GM18909 (cell line): Measurements from ENCODE around the gene PTPRJ.
A peak's percentile ranks its signal among the peaks of the same experiment; 100 is the strongest.

ENCODE experiments used
- ATAC-seq: cut with Tn5 transposase; IDR thresholded peaks from one replicate; pipeline ENCODE4 v1.9.1; 2021; ENCODE audit warnings: mild to moderate bottlenecking; ENCODE audit not compliant: unreplicated experiment, poor library complexity

PTPRJ gene

DNA sequence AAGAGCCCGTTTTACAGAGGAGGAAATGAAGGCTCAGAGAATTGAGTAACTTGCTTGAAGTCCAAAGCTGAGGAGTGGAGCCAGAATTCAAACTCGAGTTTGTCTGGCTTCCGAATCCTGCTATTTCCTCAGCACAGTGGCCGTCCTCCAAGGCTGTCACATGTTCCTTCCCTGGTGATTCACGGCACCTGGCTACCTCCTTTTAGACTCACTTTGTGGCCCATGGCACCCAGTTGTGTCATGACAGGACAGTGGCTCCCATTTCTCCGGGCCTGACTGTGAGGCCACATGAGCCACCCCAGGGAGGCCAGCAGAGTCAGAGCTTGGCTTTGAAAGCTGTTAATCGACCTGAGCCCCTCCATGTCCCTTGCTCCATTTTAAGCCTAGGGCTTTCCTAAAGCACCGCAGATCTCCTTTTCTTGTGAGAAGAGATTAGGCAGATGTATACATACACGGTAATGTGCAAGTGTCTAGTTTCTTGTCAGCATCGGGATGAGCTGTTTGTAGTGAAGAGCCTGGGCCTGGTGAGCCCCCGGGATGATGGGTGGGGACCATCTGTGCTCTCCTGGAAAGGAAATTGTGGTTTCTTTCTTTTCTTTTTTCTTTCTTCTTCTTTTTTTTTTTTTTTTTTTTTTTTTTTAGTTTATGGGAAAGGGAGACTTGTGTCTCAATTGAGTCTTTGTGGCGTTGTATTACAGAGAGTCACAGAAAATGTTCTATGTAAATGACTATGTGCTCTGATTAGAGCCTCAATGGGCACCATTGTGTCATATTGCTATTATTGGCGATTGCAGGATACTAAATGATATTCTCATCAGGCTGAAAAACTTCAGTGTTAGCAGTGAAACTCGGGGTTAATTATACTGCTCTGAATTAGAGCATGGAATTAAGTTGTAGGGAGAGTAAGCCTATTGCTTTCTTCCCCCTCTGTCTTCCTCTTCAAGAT lies 54.8 kb downstream of the PTPRJ start:
- ATAC-seq = no peak

DNA sequence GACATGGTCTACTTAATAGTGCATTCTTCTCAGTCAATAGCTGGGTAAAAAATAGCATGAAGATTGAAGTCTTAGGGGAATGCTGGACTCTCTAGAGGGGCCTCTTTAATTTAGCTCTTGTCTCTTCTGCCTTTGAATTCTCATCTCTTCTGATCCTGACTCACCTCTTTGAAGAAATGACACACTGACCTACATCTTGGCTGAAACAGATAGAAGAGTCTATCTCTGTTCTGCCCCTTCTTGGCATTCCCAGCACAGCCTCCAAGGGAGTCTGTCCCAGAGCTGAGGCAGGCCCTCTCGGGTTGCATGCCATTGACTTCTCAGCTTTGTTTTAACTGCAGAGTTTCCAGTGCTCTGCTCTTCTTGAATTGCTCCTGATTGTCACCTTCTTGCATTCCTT lies 55.7 kb downstream of the PTPRJ start:
- ATAC-seq = no peak

DNA sequence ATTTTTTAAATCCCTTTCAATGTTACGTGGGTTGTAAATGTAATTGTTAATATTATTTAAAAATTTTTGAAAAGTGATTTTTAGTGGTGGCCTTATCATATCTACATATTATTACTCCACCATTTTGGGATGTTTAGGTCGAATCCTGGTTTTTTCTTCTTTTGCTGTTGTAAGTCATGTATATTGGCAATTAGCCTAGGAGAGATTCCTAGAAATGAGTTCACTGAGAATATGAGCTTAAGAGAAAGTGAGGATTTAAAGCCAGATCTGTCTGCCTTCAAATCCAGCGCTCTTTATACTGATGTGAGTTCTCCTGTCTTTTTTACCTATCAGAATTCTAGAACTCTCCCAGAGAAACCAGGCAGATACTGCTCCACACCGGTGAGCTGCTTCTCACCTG lies 56.1 kb downstream of the PTPRJ start:
- no peak for ATAC-seq

DNA sequence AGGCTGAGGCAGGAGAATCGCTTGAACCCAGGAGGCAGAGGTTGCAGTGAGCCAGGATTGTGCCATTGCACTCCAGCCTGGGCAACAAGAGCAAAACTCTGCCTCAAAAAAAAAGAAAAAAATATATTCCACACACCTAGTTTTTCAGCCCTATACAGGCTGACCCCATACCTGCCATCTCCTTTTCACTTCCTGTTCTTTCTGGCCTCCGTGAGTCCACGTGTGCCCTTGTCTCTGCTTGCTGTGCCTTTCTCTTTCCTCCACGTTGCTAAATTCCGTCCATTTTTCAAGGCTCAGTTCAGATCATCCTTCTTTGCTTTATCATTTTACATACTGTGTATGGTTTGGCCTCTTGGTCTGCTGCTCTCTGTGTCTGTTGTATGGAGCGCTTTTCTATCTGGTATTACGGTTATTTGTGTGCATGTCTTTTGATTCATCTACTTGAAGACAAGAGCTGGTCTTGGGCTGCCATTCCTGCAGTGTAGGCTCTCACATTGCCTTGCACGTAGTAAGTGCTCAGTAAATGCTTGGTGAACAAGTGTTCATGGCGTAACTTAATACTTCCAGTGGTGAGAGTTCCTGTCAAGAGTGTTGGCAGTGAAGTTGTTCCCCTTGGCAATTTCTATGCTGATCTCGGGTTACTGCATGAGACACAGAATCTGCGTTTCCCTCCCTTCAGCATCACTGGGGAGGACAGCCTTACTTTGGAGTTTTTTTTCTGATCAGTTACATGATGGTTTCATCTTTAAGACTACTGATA lies 57.5 kb downstream of the PTPRJ start:
- no peak for ATAC-seq

DNA sequence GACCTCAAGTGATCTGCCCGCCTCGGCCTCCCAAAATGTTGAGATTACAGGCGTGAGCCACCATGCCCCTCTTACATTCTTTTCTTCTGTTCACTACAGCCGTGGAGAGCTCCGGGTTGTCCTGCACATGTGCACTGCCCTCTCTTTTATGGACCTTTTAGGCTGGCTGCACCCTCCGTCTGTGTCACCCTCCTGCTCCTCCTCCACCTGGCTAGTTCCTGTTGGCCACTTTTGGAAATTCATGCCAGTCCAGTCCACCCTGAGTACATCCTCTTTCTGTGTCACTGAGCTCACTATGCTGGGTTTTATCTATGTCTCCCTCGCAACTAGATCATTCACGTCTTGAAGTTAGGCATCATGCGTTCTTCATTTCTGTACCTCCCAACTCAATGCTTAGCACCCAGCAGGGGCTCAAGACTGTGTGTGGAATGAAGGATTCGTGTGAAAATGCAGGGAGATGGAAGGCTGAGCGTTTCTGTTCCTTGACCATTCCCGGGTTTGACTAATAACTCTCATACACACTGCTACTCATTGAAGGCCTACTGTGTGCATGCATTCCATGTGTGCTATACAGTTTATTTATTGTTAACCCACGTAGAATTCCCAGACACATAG lies 60.6 kb downstream of the PTPRJ start:
- ATAC-seq = no peak

DNA sequence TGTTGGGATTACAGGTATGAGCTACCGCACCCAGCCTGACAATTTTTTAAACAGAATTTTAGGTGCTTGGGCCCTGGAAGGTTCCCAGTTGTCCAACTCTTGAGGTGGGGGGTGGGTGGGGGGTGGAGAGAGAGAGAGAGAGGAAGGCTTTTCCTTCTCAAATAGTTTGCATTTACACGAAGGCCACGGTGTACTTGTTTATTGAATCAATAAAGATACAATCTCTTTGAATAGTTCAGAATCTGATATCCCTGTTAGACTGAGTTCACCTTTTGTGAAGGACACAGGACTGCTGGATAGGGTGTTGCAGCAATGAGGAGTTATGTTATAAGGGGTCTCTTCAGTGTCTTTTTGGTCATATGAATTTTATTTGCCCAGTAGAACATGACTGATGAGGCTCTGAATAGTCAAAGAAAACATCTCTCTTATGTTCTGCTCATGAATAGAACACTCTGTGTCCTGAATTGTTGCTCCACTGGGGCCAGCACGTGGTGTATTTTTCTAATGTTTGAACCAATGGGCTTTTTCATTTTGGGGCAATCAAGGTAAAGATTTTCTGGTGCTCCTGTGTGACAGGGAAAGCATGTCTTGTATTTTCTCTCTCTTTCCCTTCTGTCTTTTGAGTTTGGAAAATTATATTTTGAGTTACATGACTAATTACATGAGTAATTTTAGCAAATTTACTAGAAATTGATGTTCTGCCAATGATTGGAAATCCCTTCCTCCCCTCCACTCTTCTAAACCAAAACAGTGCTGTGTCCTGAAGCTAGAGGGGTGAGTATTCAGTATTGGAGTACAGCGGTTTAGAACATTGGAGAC lies 61.7 kb downstream of the PTPRJ start:
- ATAC-seq = no peak

- ATAC-seq = peak; percentile 51
Measured at GRCh38 chr11:48043111-48043990, 63.0 kb downstream of the PTPRJ start.

GRCh38 chr11:48043991-48044512 lies 63.7 kb downstream of the PTPRJ start:
- ATAC-seq = peak; percentile 10

- peak; percentile 6 for ATAC-seq
Measured at GRCh38 chr11:48044577-48044976, 64.2 kb downstream of the PTPRJ start.

DNA sequence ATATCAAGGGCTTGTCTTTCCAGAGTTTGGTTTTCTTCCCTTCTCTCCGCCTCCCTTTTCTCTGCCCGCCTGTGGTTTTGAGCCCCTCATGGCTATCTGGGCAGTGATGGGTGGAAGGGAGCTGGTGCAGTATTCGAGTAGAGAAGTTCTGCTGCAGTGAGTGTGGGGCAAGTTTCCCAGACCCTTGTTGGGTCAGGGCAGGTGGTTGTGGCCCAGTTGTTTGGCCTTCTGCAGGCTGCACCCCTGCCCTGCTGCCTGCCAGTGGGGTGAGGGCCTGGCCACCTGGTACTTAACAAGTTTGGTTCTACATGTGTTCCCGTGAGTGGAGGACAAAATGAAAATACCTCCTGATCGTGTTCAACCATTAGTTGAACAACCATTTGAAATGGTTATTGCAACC lies 65.2 kb downstream of the PTPRJ start:
- no peak for ATAC-seq

DNA sequence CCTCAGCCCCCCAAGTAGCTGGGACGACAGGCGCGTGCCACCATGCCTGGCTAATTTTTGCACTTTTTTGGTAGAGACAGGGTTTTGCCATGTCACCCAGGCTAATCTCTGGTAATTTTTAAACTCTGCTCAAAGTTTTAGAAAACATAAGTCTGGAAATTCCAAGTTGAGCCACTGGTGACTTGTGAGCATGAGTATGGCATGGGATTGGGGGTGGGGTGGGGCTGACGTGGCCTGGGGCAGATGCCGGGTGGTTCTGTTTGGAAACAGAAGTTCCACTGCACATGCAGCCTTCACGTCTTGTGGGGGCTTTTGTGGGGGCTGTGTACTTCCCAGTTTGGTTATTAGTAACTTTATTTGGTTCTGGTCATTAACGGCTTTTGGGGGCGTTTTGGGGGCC lies 67.3 kb downstream of the PTPRJ start:
- ATAC-seq = no peak

DNA sequence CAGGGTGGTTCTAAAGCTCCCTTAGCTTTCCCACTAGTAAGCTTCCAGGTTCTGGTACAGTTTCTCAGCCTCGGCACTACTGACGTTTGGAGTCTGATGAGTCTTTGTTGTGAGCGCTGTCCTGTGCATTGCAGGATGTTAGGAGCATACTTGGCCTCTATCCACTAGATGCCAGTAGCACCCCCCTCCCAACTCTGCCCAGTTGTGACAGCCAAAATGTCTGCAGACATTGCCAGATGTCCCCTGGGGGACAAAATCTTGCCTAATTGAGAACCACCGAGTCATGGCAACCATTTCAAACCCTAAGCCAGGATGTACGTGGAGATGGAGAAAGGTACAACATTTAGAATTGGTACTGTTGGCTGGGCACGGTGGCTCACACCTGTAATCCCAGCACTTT lies 68.7 kb downstream of the PTPRJ start:
- ATAC-seq = no peak

DNA sequence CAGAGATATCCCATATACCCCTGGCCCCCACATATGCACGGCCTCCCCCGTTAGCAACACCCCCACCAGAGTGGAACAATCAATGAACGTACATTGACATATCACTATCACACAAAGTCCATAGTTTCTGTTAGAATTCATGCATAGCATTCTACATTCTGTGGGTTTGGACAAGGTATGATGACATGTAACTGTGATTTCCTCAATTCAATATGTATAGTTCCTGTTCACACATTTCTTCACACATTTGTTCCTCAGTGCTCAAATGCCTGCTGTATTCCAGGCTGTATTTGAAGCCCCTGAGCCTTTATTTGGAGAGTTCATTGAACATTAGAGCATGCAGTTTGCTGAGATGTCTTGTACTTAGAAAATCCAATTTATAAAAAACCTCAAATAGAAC lies 69.9 kb downstream of the PTPRJ start:
- ATAC-seq = no peak

DNA sequence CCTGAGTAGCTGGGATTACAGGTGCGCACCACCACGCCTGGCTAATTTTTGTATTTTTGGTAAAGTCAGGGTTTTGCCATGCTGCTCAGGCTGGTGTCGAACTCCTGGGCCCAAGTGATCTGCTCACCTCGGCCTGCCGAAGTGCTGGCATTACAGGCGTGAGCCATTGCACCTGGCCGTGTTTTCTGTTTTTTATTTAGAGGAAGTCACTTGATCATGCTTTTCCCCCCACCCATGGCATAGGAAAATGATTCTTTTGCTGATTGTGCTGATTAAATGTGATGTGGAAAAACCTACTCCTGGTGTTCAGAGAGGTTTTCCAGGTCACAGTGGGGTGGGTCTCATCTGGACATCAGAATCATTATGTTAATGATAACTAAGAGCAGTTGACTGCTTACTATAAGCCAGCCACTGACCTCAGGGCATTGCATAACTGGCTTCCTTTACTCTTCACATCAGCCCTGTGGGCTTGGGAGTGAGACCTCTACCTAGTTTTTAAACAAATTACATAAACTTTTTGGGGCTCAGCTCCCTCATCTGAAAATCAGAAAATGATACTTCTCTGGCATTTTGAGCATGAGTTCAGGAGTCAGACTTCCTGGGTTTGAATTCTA lies 71.0 kb downstream of the PTPRJ start:
- no peak for ATAC-seq

DNA sequence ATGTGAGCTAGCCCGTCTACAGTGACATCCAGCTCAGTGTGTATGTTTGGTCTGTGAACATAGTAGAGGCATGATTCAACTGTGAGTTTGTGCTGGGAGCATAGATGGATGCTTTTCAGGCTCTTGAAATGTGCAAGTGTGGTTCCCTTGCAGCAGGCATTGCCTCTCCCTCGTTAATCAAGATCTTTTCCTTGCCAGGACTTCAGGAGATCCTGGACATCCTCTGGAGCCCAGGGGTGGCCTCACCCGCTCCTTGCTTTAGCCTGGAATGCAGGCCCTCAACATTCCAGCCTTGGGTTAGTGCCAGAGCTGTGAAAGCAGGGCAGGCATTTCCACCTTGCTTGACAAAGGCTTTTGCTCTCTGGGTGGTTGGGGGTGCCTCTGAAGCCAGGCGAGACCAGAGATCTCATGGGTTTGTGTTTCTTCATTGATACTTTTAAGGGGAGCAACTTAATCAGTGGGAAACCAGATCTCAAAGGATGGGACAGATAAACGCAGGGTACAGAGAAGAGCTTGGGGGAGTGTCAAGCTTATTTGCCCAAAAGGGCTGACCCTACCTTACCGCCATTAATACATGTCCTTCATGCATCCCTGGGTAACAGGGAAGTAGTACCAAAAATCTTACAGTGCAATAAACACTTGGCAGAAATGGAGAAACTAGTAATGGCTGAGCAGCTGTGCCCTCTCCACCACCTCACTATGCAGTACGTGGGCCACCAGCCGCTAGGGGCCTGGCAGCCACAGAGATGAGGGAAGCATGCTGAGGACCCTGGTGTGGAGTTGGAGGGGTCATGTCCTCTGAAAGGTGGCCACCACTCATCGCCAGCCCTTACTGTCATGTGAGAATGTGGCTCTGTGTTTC lies 72.1 kb downstream of the PTPRJ start:
- no peak for ATAC-seq

DNA sequence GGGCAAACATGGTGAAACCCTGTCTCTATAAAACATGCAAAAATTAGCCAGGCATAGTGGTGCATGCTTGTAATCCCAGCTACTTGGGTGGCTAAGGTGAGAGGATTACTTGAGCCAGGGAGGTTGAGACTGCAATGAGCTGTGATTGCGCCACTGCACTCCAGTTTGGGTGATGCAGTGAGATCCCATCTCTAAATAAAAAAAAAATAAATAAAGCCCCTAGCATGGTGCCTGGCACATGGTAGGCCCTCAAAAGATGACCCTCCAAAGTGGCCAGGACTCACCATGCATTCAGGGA lies 74.6 kb downstream of the PTPRJ start:
- ATAC-seq = no peak

DNA sequence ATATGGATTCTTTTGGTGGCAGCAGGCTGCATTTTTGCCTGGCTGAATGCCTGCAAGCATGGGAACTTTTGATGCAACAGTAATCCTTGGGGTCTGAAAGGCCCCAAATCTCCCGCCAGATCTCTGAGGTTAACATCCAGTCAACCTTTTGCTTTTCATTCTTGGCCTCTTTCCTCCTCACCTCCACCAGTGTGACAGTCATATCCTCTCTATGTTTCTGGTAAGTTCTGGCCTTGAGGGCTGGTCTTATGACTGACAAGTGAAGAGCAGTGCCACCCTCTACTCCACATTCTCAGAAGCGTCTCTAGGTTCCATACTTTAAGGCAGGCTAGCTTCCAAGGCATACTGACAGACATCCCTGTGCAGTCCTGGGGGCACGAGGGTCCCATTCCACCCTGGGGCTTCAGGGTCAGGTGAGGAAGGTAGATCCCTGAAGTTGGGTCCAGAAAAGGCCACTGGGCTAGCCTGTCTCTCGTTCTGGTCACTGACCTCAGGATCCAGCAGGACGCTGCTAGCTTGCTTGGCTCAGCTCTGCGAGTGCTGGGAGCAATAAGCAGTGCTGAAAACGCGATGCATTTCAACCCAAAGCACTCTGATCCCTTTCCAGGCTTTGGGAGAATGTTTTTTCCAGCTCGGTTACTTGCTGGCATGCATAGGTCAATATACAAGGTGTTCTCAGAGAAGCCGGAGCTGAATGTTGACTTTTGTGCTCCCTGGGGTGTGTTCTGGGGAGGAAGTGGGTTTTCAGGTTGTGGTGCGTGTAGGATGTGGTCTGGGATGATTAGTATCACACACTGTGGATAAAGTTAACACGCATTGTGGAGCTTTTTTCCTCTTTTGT lies 75.2 kb downstream of the PTPRJ start:
- ATAC-seq = peak; percentile 62
